Heart left ventricle (tissue), 13 donors: Measurements from ENCODE around the gene WIPI1.
"Not testable (repeated sequence)": the region's sequence is repeated elsewhere in the genome, so short reads cannot be mapped to it uniquely, and the experiment has no call there.

Experiments used
- CTCF ChIP-seq, 12 donors: fragments of 200-600 bp; sonication (generic) in 4 of 12; IDR thresholded peaks; one replicate each; pipeline versions ENCODE4 v1.5.0 to v1.8.0; 2018 to 2022; ENCODE audit warnings: antibody characterized with exemption in 12 of 12, mild to moderate bottlenecking in 5 of 12
- POLR2A ChIP-seq, 2 donors: fragments of 450-650 bp; IDR thresholded peaks; one replicate each; pipeline ENCODE4 v1.6.1; 2017; ENCODE audit warnings: antibody characterized with exemption in 2 of 2, mild to moderate bottlenecking in 2 of 2, moderate library complexity in 2 of 2
- donor health status: ischemic (EF 13 %, LVEDD 7.1; RV severe dilation, severe dysfunction).
- donor health status: DM: no; HTN: yes; CAD: no.
- donor health status: DM: no; HTN: no; CAD: no.
- donor health status: ischemic (EF 25% LVEDD 6.9; RV normal size, moderate dysfunction).
- donor health status: ischemic (EF 25% LVEDD 5.7; RV mildly dilated, moderate dysfunction).
- donor health status: ischemic (EF 35%, LVEDD 5.7; RV mildly dilated, moderate dysfunction).
- donor health status: nonischemic (EF 11% LVEDD 7.7; RV severe dilation, severe dysfunction).
- donor health status: DM: yes; HTN: yes; CAD: no.
- donor health status: PGD.
- donor health status: ischemic (EF 29% LVEDD 5.4; RV normal size, mild dysfunction).
- donor health status: nonischemic (EF 23%, LVEDD 6.1; RV moderate dilation, normal function).

- TF ChIP-seq CTCF, POLR2A (IDR thresholded peaks at IDR 0.05): not testable (repeated sequence)
Observed at GRCh38 chr17:68414901-68415300, 42.4 kb downstream of the WIPI1 start.
